ENCODE results near the gene PDIK1L. TPM values are rescaled to one million over a fixed set of nuclear protein-coding genes. Genes with fewer than 3 reads are reported as not detected.

PDIK1L gene
- total and polyA plus RNA-seq, 2 of the 4 experiments (the other 2 are of a cell fraction) = 1.4 to 3.0 TPM

- no peaks in the 10 kb centered on the region for H3K4me1 ChIP-seq (ENCODE audit: control insufficient read depth, insufficient read depth, low read length)
- dilution Hi-C loops (cut with HindIII; ENCODE audit: low sequenced_read_pairs, unreplicated experiment) = no loop called here
- no peak for DNase-seq
- H3K27me3 ChIP-seq (ENCODE audit: control insufficient read depth, insufficient read depth, low read length) = peaks cover 32% of the 10 kb centered on the region
- no peak for ATAC-seq (ENCODE audit: low read depth)
- H3K23ac ChIP-seq (ENCODE audit: low read depth, low read length) = no peak overlapping the region
- H3K79me1 ChIP-seq (ENCODE audit: low read depth in 1 of 2, low read length in 2 of 2) = no peaks in the 10 kb centered on the region
- in situ Hi-C loops (cut with MboI; ENCODE audit: low sequenced_read_pairs) = loop anchor here (5.0 kb wide), 2 partner anchors 39 to 104 kb away; no protein-coding TSS in a partner anchor
- H3K4ac ChIP-seq (ENCODE audit: low read depth, low read length) = no peak overlapping the region
- H4K20me1 ChIP-seq (ENCODE audit: insufficient read depth, low read length) = no peaks in the 10 kb centered on the region
- no peak overlapping the region for H3K4me3 ChIP-seq (ENCODE audit: insufficient read depth, low read depth, low read length)
- H2AFZ ChIP-seq (replicated peaks; ENCODE audit: low read length, poor library complexity) = no peak overlapping the region
- H2BK5ac ChIP-seq (ENCODE audit: low read depth, low read length, poor library complexity, severe bottlenecking) = no peak overlapping the region
- POLR2A ChIA-PET (ENCODE audit: unreplicated experiment) = no interaction called here
- no peak overlapping the region for H2AK5ac ChIP-seq (ENCODE audit: low read depth, low read length)
- no peak for TF ChIP-seq RFX5 (IDR thresholded peaks at IDR 0.05; ENCODE audit: low read depth, low read length)
- no peak for TF ChIP-seq BHLHE40 (IDR thresholded peaks at IDR 0.05; ENCODE audit: low read depth, low read length)
- TF ChIP-seq RAD21 (IDR thresholded peaks at IDR 0.05; ENCODE audit: low read length) = no peak
- TF ChIP-seq POLR2A (IDR thresholded peaks at IDR 0.05; ENCODE audit: low read depth, low read length) = no peak
- no peak for TF ChIP-seq SMC3 (IDR thresholded peaks at IDR 0.05; ENCODE audit: low read depth, low read length)
- TF ChIP-seq, protein P1, sequence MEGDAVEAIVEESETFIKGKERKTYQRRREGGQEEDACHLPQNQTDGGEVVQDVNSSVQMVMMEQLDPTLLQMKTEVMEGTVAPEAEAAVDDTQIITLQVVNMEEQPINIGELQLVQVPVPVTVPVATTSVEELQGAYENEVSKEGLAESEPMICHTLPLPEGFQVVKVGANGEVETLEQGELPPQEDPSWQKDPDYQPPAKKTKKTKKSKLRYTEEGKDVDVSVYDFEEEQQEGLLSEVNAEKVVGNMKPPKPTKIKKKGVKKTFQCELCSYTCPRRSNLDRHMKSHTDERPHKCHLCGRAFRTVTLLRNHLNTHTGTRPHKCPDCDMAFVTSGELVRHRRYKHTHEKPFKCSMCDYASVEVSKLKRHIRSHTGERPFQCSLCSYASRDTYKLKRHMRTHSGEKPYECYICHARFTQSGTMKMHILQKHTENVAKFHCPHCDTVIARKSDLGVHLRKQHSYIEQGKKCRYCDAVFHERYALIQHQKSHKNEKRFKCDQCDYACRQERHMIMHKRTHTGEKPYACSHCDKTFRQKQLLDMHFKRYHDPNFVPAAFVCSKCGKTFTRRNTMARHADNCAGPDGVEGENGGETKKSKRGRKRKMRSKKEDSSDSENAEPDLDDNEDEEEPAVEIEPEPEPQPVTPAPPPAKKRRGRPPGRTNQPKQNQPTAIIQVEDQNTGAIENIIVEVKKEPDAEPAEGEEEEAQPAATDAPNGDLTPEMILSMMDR (conservative IDR thresholded peaks at IDR 0.05; ENCODE audit: low read depth, low read length) = no peak
- TF ChIP-seq, protein P2, sequence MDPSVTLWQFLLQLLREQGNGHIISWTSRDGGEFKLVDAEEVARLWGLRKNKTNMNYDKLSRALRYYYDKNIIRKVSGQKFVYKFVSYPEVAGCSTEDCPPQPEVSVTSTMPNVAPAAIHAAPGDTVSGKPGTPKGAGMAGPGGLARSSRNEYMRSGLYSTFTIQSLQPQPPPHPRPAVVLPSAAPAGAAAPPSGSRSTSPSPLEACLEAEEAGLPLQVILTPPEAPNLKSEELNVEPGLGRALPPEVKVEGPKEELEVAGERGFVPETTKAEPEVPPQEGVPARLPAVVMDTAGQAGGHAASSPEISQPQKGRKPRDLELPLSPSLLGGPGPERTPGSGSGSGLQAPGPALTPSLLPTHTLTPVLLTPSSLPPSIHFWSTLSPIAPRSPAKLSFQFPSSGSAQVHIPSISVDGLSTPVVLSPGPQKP (IDR thresholded peaks at IDR 0.05; ENCODE audit: borderline replicate concordance, low read depth, low read length) = no peak
- TF ChIP-seq NFE2L2 (IDR thresholded peaks at IDR 0.05; ENCODE audit: low read depth, low read length) = no peak
- TF ChIP-seq MXI1 (IDR thresholded peaks at IDR 0.05; ENCODE audit: borderline replicate concordance, low read depth, low read length) = no peak
- TF ChIP-seq MAFK (IDR thresholded peaks at IDR 0.05; ENCODE audit: low read depth, low read length) = no peak
- TF ChIP-seq MAZ (IDR thresholded peaks at IDR 0.05; ENCODE audit: borderline replicate concordance, low read depth, low read length) = no peak
- TF ChIP-seq USF2 (IDR thresholded peaks at IDR 0.05; ENCODE audit: low read depth, low read length) = no peak
- TF ChIP-seq FOS (IDR thresholded peaks at IDR 0.05; ENCODE audit: low read depth, low read length) = no peak
- H2BK15ac ChIP-seq (ENCODE audit: low read depth, low read length) = no peak overlapping the region
- no CpG with 5 or more reads among the region's 6 CpGs for WGBS, 2 experiments (ENCODE audit: extremely low coverage in 2 of 2, insufficient read length in 1 of 2)
- intact Hi-C loops (cut with micrococcal nuclease) = loop anchor here (1.0 kb wide), 2 partner anchors 41 to 110 kb away; no protein-coding TSS in a partner anchor
- H3K56ac ChIP-seq (ENCODE audit: extremely low read depth, insufficient read depth, low read length) = no peak overlapping the region
- no peak overlapping the region for H2BK120ac ChIP-seq (ENCODE audit: low read depth, low read length)
- no peak overlapping the region for H3K14ac ChIP-seq (replicated peaks; ENCODE audit: low read depth, low read length)
- H4K91ac ChIP-seq (ENCODE audit: insufficient read depth, low read depth, low read length) = no peak overlapping the region
- CTCF ChIA-PET = interaction anchor here (1.2 to 1.6 kb wide), 4 partner anchors 20 to 250 kb away, joined by 3 to 8 read pairs (median 4); no protein-coding TSS in a partner anchor
- no peaks in the 10 kb centered on the region for H3K9me1 ChIP-seq (ENCODE audit: insufficient read depth, low read length)
- H2AK9ac ChIP-seq (replicated peaks; ENCODE audit: low read depth, low read length, poor library complexity) = no peak overlapping the region
- no peak overlapping the region for H4K5ac ChIP-seq (ENCODE audit: low read depth, low read length)
- no peak overlapping the region for H3K27ac ChIP-seq (ENCODE audit: insufficient read depth, low read length)
- H3K36me3 ChIP-seq (ENCODE audit: control insufficient read depth, insufficient read depth, low read length) = no peaks in the 10 kb centered on the region
- no peak overlapping the region for H3K9ac ChIP-seq (ENCODE audit: low read depth, low read length)
- H3K4me2 ChIP-seq (ENCODE audit: low read depth, low read length) = no peak overlapping the region
- H4K8ac ChIP-seq (ENCODE audit: low read depth in 2 of 2, low read length in 2 of 2) = no peak overlapping the region
- BruUV-seq (replicated peaks) = no TSS peak
- no peak overlapping the region for H2BK20ac ChIP-seq (ENCODE audit: low read depth, low read length)
- H3K18ac ChIP-seq (ENCODE audit: low read depth, low read length) = no peak overlapping the region
- no peaks in the 10 kb centered on the region for H3K9me3 ChIP-seq (ENCODE audit: control insufficient read depth, insufficient read depth, low read length)
These were observed 34.3 kb downstream of the PDIK1L start for GRCh38 chr1:26145960-26146294.

Measured in IMR-90 (cell line).